Upper lobe of left lung (tissue), 4 donors: ENCODE results near the gene SYNJ2.

Source experiments
- EP300 ChIP-seq, 4 donors: sonication (generic); formaldehyde crosslinking; IDR thresholded peaks; one replicate each; pipeline ENCODE4 v1.5.1; 2017; ENCODE audit warnings: antibody characterized with exemption in 4 of 4, control low read depth in 2 of 4
- POLR2A ChIP-seq, 4 donors: fragments of 450-650 bp; IDR thresholded peaks; one replicate each; pipeline ENCODE4 v1.5.1; 2016 to 2017; ENCODE audit warnings: antibody characterized with exemption in 4 of 4, mild to moderate bottlenecking in 2 of 4
- POLR2AphosphoS5 ChIP-seq, 2 donors: sonication (generic); formaldehyde crosslinking; IDR thresholded peaks; one replicate each; pipeline ENCODE4 v1.5.1; 2017; ENCODE audit warnings: antibody characterized with exemption in 2 of 2
- TF ChIP-seq, protein P1 (sequence below), 6 experiments: fragments of 450-650 bp in 4 of 6; fragments of 200-600 bp in 2 of 6; sonication (generic) in 2 of 6; IDR thresholded peaks; one replicate each; pipeline ENCODE4 v1.5.1; 2016 to 2019; ENCODE audit warnings: antibody characterized with exemption in 6 of 6

DNA sequence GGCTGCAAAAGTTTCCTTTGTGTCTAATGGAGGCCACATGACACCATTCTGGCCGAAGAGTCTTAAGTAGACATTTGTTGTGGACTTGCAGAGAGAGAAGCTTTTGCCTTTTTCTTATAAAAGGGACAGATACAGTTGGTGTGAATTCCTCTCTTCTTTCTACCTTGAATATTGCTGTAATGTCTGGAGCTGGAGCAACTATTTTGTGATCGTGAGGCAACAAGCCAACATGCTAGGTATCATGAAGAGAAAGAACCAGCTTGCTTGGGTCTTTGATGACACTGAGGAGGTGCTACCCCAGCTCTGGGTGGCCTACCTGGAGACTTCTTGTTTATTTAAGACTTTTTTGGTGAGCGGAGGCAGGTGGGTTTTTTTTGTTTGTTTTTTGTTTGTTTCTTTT is 16.3 kb upstream of the SYNJ2 start:
- TF ChIP-seq EP300 (IDR thresholded peaks at IDR 0.05) (no peak), POLR2AphosphoS5 (IDR thresholded peaks at IDR 0.05) (no peak), POLR2A (IDR thresholded peaks at IDR 0.05) (no peak)
- TF ChIP-seq, protein P1, sequence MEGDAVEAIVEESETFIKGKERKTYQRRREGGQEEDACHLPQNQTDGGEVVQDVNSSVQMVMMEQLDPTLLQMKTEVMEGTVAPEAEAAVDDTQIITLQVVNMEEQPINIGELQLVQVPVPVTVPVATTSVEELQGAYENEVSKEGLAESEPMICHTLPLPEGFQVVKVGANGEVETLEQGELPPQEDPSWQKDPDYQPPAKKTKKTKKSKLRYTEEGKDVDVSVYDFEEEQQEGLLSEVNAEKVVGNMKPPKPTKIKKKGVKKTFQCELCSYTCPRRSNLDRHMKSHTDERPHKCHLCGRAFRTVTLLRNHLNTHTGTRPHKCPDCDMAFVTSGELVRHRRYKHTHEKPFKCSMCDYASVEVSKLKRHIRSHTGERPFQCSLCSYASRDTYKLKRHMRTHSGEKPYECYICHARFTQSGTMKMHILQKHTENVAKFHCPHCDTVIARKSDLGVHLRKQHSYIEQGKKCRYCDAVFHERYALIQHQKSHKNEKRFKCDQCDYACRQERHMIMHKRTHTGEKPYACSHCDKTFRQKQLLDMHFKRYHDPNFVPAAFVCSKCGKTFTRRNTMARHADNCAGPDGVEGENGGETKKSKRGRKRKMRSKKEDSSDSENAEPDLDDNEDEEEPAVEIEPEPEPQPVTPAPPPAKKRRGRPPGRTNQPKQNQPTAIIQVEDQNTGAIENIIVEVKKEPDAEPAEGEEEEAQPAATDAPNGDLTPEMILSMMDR (IDR thresholded peaks at IDR 0.05), result no peak
